Bronchial epithelial cell (primary cell): ENCODE results near the gene PYROXD2. TPM values are rescaled to one million over a fixed set of nuclear protein-coding genes. Genes with fewer than 3 reads are reported as not detected.
A peak's percentile ranks its signal among the peaks of the same experiment; 100 is the strongest.

ENCODE experiments used
- DNase-seq: peaks from one replicate; pipeline ENCODE4 v3.0.0-alpha.2; 2010; ENCODE audit warnings: low read depth
- FAIRE-seq: peaks from 2 replicates; lab custom pipeline; 2011; peaks lifted over from hg19 to GRCh38; lab: Jason Lieb, UNC
- H3K27me3 ChIP-seq: 2 replicates; pipeline ENCODE4 v1.5.1; 2011; ENCODE audit warnings: low read length; ENCODE audit not compliant: control insufficient read depth, insufficient read depth
- H3K36me3 ChIP-seq: 2 replicates; pipeline ENCODE4 v1.5.1; 2011; ENCODE audit warnings: low read length; ENCODE audit not compliant: control insufficient read depth, insufficient read depth
- H3K4me3 ChIP-seq: 2 replicates; pipeline ENCODE4 v1.5.1; 2011; ENCODE audit warnings: mild to moderate bottlenecking, low read depth, low read length, control low read depth
- CTCF ChIP-seq: IDR thresholded peaks from 2 replicates; pipeline ENCODE4 v1.5.1; 2011; ENCODE audit warnings: mild to moderate bottlenecking, moderate library complexity, low read length, control low read depth, inconsistent platforms; ENCODE audit not compliant: insufficient read depth, severe bottlenecking
- total RNA-seq: library from RNA; depleted of rRNA; stranded (reverse); fragments of >200 nt; gene quantifications from 2 replicates; pipeline ENCODE4 v1.2.1, GENCODE V29; 2014

The PYROXD2 gene
- total RNA-seq, 1 donor from 2014 or later: 1.1 TPM

GRCh38 chr10:98416606-98417388 lies 1.8 kb upstream of the PYROXD2 start:
- TF ChIP-seq CTCF: no peak
- Histone ChIP-seq H3K36me3 (peaks cover 7% of the 10 kb centered on the region), H3K27me3 (no peaks in the 10 kb centered on the region), H3K4me3 (no peak overlapping the region)
- DNase-seq: no peak
- FAIRE-seq: no peak

- H3K27me3 ChIP-seq: no peaks in the 10 kb centered on the region
- peaks cover 6% of the 10 kb centered on the region for H3K36me3 ChIP-seq
- FAIRE-seq (no peak), DNase-seq (no peak)
- H3K4me3 ChIP-seq: no peak overlapping the region
- no peak for TF ChIP-seq CTCF
Measured at GRCh38 chr10:98415731-98416119, 743 bp upstream of the PYROXD2 start.

GRCh38 chr10:98414578-98414931 lies 427 bp downstream of the PYROXD2 start:
- no peaks in the 10 kb centered on the region for H3K27me3 ChIP-seq
- H3K36me3 ChIP-seq: peaks cover 4% of the 10 kb centered on the region
- DNase-seq (no peak), FAIRE-seq (no peak)
- no peak for TF ChIP-seq CTCF
- H3K4me3 ChIP-seq: peak overlapping the region; percentile 42

GRCh38 chr10:98411768-98412167 lies 3.2 kb downstream of the PYROXD2 start:
- no peaks in the 10 kb centered on the region for H3K27me3 ChIP-seq
- TF ChIP-seq CTCF: no peak
- no peaks in the 10 kb centered on the region for H3K36me3 ChIP-seq
- FAIRE-seq (no peak), DNase-seq (no peak)
- H3K4me3 ChIP-seq: no peak overlapping the region

GRCh38 chr10:98411166-98411565 lies 3.8 kb downstream of the PYROXD2 start:
- no peaks in the 10 kb centered on the region for H3K27me3 ChIP-seq
- H3K4me3 ChIP-seq: no peak overlapping the region
- no peak for DNase-seq
- no peaks in the 10 kb centered on the region for H3K36me3 ChIP-seq
- no peak for FAIRE-seq
- TF ChIP-seq CTCF: no peak

- Histone ChIP-seq H3K36me3 (no peaks in the 10 kb centered on the region), H3K27me3 (no peaks in the 10 kb centered on the region), H3K4me3 (no peak overlapping the region)
- TF ChIP-seq CTCF: no peak
- FAIRE-seq: no peak
- DNase-seq: no peak
Measured at GRCh38 chr10:98410759-98411158, 4.2 kb downstream of the PYROXD2 start.
